NCI-H69 (cell line): ENCODE results near the gene ADAMTS4.
A peak's percentile ranks its signal among the peaks of the same experiment; 100 is the strongest.

ENCODE experiments used
- DNase-seq: peaks from one replicate; lab custom pipeline; 2025; lab: John Stamatoyannopoulos, UW

ADAMTS4 gene

DNA sequence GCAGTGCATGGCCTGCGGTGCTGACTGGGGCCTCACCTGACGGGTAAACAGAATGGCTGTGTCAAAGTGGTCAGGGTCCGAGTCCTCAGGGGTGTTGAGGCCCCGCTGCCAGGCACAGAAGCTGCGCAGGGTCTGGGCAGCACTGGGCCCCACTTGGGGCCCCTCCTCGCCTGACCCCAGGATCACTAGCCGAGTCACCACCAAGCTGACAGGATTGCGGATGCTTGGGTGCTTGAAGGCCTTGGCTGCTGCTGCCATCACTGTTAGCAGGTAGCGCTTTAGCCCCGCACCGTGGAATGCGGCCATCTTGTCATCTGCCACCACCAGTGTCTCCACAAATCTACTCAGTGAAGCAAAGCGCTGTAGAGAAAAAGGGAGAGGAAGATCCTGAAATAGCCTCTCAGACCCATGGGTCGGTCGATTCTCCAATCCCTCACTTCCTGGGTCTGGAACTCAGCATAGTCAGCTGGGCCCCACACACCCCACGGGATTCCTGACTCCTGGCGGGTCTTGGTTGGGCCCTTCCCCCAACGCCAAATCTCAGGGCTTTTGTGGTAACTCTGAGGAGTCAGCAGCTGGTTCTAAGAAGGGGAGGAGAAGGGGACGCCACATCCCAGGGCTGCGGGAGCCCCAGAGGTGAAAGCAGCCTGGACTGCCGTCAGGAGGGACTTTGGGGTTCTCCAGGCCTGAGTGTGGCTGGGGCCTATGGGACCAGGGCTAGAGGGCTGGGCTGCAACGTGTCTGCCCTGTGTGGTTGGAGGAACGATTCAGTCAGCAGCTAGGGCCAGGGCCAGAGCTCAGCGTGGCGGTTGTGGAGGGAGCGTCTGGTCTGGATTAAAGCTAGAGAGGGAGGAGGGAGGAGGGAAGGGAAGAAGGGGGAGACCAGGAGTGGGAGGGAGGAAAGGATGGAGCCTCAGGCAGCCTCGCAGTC is 2.1 kb downstream of the ADAMTS4 start:
- no peak for DNase-seq

GRCh38 chr1:161196111-161196510 is 2.7 kb downstream of the ADAMTS4 start:
- no peak for DNase-seq

DNA sequence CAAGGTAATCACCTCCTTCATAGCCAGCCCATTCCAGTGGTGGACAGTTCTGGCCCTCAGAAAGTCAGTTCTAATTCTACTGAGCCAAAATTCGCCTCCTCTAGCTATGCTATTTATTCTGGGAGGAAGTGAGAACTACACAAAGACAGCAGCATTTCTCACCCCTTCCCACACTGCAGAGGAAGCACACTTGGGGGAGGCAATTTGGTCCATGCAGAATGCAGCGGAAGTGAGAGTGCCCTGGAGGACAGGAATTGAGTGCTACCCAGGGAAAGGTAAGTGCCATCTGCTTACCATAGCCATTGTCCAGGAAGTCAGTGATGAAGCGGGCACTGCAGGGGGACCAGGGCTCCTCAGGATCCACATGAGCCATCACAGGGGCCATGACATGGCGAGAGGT is 3.7 kb downstream of the ADAMTS4 start:
- DNase-seq: no peak

GRCh38 chr1:161193561-161194235 is 5.2 kb downstream of the ADAMTS4 start:
- DNase-seq: no peak

- peak; percentile 83 for DNase-seq
These were observed 6.1 kb downstream of the ADAMTS4 start for GRCh38 chr1:161192476-161193465.

DNA sequence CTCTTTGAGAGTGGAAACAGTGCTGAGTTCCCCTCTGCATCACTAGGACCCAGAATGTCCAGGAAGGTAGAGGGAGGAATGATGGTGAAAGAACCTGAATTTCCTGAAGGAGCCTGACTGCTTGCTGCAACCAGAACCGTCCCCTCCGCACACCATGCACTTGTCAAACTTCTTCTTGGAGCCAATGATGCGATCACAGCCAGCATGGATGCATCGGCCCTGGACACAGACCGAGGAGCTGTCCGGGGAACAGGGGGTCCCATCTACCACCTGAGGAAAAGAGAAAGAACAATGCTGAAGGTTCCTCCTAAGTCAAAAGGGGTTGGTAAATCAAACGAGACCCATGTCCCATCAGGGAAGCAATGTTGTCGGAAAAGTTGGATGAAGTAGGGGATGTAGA is 6.9 kb downstream of the ADAMTS4 start:
- no peak for DNase-seq

DNA sequence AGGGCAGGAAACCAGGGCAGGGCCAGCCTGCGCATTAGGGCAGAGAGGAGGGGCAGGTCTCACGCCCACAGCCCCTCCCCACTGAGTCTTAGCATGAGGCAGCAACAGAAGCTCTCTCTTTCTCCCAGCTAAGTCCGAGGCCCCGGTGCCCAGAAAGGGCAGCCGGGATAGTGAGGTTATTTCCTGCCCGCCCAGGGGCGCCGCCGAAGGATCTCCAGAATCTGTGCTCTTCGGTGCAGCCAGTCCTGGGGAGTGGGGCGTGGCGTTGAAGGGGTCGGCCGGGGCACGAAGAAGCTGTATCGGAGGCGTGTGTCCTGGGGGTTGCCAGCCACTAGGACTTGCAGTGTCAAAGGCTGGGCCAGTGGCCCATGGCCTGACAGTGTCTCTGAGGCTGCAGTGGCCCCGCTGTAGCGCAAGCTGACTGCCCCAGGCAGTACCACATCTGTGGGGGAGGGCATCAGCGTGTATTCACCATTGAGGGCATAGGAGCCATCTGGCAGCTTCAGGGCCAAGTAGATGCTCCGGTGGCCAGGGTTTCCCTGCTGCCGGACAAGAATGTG is 7.8 kb downstream of the ADAMTS4 start:
- peak; percentile 68 for DNase-seq

- no peak for DNase-seq
These were observed 9.8 kb downstream of the ADAMTS4 start for GRCh38 chr1:161189036-161189435.

DNA sequence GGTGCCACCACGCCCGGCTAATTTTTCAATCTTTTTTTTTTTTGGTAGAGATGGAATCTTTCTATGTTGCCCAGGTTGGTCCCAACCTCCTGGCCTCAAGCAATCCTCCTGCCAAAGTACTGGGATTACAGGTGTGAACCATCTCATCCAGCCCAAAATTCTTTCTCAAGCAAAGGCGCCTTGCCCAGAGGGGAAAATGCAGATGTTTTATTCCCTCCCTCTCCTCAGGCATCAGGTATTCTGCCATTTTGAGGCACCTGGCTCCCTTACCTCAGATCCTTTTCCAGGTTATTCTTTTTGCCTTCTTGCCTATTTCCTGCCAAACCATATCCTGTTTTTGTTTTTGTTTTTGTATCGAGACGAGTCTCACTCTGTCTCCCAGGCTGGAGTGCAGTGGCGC is 10.5 kb downstream of the ADAMTS4 start:
- no peak for DNase-seq

DNA sequence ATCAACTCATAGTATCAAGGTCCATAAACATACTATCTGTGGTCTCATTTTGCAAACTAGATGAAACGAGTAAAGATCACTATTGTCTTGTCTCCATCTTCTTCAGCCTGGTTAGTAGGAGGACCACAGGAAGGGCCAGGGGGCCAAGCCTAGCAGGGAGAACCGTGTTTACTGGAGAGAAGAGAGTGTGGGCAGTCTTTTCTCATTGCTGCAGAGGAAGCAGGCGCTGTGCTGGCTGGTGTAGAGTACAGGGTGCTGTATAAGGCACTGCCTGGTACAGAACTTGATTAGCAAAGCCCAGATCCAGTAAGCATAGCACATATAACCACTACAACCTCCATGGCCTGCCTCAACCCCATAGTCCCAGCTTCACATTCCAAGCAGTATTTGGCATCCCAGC is 11.5 kb downstream of the ADAMTS4 start:
- DNase-seq: no peak

GRCh38 chr1:161185732-161186311 is 13.0 kb downstream of the ADAMTS4 start:
- no peak for DNase-seq

DNA sequence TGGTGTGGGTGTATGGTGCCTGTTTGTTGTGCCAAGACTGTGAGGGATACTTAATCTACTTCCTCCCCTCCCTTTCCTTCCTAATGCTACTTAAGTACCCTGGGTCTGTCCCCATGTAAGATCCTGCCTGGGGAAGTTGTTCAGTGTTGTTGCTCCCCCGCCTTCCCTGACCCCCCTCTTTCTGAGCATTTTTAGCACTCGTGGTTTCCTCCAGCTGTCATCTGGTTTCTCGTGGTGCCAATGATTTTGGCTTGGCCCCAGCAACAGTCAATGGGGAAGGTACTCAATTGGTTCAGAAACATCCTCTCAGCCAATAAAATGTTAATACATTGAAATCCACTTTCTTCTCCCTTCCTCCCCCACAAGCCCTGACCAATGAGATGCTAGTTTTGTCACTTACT is 13.6 kb downstream of the ADAMTS4 start:
- DNase-seq: peak; percentile 78

DNA sequence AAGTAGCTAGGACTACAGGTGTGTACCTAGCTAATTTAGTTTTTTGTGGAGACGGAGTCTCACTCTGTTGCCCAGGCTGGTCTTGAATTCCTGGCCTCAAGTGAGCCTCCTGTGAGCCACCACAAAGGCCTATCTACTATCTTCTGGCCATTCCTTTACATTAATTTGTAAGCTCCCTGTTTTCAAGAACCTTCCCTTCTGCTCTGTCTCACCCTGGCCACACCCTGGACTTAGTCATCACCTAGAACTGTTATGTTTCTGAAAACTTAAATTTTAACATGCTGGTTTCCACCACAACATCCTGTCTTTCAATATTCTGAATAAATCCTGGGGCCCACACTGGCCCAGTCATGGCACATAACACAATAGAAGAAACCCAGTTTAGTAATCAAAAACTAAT is 16.6 kb downstream of the ADAMTS4 start:
- DNase-seq: no peak

DNA sequence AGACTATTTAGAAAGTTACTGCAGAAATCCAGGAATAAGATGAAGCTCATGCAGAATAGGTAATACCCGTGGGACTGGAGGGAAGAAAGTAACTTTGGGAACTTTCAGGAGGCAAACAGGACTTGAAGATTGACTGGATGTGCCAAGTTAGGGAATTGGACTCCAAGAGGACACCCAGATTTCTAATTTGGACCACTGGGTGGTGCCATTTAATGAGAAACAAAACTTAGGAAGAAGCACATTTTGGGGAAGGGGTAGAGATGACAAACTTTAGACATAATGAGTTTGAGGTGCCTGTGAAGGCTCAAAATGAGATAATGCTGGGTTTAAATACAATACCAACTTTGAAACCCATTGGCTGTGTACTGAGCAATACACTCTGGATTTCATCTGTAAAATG is 18.2 kb downstream of the ADAMTS4 start:
- DNase-seq: peak; percentile 47

DNA sequence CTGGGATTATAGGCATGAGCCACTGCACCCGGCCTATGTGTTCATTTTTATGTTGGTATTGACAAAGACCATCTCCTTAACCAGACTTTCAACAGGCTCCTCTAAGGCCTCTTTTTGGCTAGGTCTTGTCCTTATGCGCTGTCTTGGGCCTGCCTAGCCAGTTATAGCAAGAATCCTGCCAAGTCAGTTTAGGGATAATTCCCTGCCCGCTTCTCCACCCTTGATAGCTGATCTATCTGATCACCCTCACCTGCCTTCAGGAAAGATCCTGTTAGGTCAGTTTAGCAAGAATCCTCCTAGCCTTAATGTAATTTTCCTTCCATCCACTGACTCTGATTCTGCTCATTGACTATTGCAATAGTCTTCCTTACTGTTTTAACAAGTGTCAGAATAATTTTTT is 19.2 kb downstream of the ADAMTS4 start:
- no peak for DNase-seq

- no peak for DNase-seq
These were observed 21.0 kb downstream of the ADAMTS4 start for GRCh38 chr1:161177936-161178244.

GRCh38 chr1:161177112-161177935 is 21.5 kb downstream of the ADAMTS4 start, which contains the start of gene B4GALT3:
Gene B4GALT3 (minus strand): TSS chr1:161177507. CDS start chr1:161176060, 1,447 bp downstream.
- peak; percentile 95 for DNase-seq

- no peak for DNase-seq
These were observed 22.3 kb downstream of the ADAMTS4 start for GRCh38 chr1:161176468-161177111.

DNA sequence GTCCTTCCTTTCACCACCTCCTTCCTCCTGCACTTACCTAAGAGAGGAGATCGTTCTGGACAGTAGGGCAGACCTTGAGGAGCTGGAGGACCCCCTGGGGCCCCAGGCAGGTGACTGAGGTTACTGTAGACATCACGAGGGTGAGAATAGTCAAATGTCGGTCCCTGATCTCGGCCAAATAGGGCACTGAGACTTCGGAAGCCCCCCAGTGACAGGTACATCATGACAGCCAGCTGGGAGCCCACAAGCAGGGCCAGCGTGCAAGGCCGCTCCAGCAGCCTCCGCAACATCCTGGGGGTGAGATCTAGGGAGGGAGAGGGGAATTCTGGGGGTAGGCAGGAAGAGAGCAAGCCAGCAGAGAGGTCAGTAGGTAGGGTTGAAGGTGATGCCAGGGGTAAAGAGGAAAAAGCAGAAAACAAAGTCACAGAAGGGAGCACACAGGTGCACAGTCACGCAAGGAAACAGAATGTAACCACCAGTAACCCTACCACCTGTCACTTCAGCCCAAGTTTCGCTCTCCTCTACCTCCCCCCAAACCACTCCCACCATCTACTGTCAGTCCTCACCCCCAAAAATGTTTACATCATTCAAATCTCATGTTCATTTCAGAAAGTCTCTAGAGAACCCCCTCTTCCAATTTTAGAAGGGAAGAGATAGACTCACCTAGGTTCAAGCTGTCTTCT is 22.9 kb downstream of the ADAMTS4 start:
- DNase-seq: no peak
